Activated CD4-positive, alpha-beta T cell treated with anti-CD3 and anti-CD28 coated beads for 36 hours (primary cell): ENCODE results near the gene NXPH1. TPM values are rescaled to one million over a fixed set of nuclear protein-coding genes. Genes with fewer than 3 reads are reported as not detected.

Experiments
- ATAC-seq: fragments of 200-7000 bp; cut with Tn5 transposase; one replicate; pipeline ENCODE4 v1.10.0; 2021; ENCODE audit warnings: mild to moderate bottlenecking, moderate library complexity
- CTCF ChIA-PET: fragments of 350-600 bp; sonication (Branson Sonifier 250); formaldehyde crosslinking; loops from one replicate; lab custom pipeline; 2021; ENCODE audit warnings: antibody characterized with exemption; lab: Charles Lee
- POLR2A ChIA-PET: fragments of 350-600 bp; sonication (Branson Sonifier 250); formaldehyde crosslinking; loops from one replicate; lab custom pipeline; 2021; ENCODE audit warnings: antibody characterized with exemption, inconsistent platforms; lab: Charles Lee
- DNase-seq: peaks from one replicate; pipeline ENCODE4 v3.0.0-alpha.2; 2020
- H3K27ac Mint-ChIP-seq: one replicate; pipeline ENCODE4 v1.8.0; 2021; ENCODE audit warnings: mixed read lengths
- H3K27me3 Mint-ChIP-seq: one replicate; pipeline ENCODE4 v1.8.0; 2021; ENCODE audit warnings: mixed read lengths
- H3K36me3 Mint-ChIP-seq: one replicate; pipeline ENCODE4 v1.8.0; 2021; ENCODE audit warnings: low read depth, mixed read lengths
- H3K4me1 Mint-ChIP-seq: one replicate; pipeline ENCODE4 v1.8.0; 2021; ENCODE audit warnings: mixed read lengths
- H3K4me3 Mint-ChIP-seq: one replicate; pipeline ENCODE4 v1.8.0; 2021; ENCODE audit warnings: mild to moderate bottlenecking, moderate library complexity, mixed read lengths
- H3K9me3 Mint-ChIP-seq: one replicate; pipeline ENCODE4 v1.8.0; 2021; ENCODE audit warnings: low read depth, mixed read lengths
- intact Hi-C, 2 experiments: fragments of 100-400 bp; cut with DNase I in 1 of 2; cut with micrococcal nuclease in 1 of 2; formaldehyde crosslinking; loops; one replicate each; pipeline versions ENCODE4 v1.14.2 to v1.15.1; 2022 to 2024; cut with DNase I, micrococcal nuclease
- total RNA-seq, 2 experiments: library from RNA; stranded (reverse); gene quantifications; one replicate each; pipeline ENCODE4 v1.2.3, GENCODE V29; 2021

NXPH1 gene
- total RNA-seq, 2 experiments from 2014 or later = not detected

DNA sequence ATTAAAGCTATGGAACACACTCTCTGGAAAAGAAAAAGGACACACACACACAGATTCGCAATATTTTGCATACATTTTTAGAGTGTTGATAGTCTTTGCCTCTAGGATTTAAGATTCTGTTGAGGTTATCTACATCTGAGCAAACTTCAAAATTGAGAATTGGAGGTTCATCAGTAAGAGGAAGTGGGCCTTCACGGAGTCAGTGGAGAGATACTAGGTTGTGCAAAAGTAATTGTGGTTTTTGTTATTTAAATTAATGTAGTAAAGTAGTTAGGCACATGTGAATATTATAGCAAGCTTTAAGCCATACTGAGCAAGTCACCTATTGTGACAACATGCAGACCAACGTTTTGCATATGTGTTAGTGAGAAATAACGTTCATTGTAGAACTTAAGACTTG lies 19.8 kb upstream of the NXPH1 start:
- ATAC-seq (no peak), DNase-seq (no peak)
- intact Hi-C loops = no loop called here
- ChIA-PET CTCF (no interaction called here), POLR2A (no interaction called here)
- Mint-ChIP-seq H3K27me3 (peaks cover 18% of the 10 kb centered on the region), H3K36me3 (no peaks in the 10 kb centered on the region), H3K27ac (no peak overlapping the region), H3K4me3 (no peak overlapping the region), H3K9me3 (no peaks in the 10 kb centered on the region), H3K4me1 (no peaks in the 10 kb centered on the region)

DNA sequence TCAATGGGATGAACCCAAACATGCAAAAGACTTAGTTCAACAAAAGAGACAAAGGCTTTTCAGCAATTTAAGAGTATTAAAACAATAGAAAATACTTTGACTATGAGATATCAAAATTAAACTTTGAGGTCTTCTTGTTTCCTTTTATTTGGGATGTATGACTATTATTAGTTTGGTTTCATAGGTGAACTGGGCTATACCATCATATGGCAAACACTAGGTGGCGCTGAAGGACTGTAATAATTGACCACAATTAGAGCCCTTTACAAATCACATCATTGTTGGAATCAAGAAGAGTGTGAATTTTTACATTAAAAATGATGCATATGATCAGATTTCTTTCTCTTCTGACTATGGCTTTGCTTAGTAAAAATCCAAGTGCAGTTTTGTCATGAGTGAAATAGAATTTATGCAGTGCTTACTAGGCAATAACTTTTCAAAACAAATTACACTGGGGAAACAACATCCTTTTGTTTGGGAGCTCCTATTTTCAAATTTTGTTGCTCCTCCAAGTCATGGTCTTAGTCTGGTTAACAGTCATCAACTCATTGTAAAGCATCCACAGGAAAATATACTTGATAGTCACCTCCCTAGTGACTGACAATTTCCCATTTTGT lies 14.7 kb upstream of the NXPH1 start:
- no peaks in the 10 kb centered on the region for H3K36me3 Mint-ChIP-seq
- H3K9me3 Mint-ChIP-seq = no peaks in the 10 kb centered on the region
- ATAC-seq (peak; percentile 33), DNase-seq (peak; percentile 64)
- no peak overlapping the region for H3K27ac Mint-ChIP-seq
- peaks cover 7% of the 10 kb centered on the region for H3K27me3 Mint-ChIP-seq
- no peaks in the 10 kb centered on the region for H3K4me1 Mint-ChIP-seq
- H3K4me3 Mint-ChIP-seq = no peak overlapping the region
- POLR2A ChIA-PET = no interaction called here
- intact Hi-C loops = loop anchor here (1.0 to 5.0 kb wide), 4 partner anchors 304 to 1994 kb away; no protein-coding TSS in a partner anchor
- CTCF ChIA-PET = interaction anchor here (0.7 to 2.3 kb wide), 8 partner anchors 10 to 173 kb away, joined by 3 to 8 read pairs (median 4); no protein-coding TSS in a partner anchor

DNA sequence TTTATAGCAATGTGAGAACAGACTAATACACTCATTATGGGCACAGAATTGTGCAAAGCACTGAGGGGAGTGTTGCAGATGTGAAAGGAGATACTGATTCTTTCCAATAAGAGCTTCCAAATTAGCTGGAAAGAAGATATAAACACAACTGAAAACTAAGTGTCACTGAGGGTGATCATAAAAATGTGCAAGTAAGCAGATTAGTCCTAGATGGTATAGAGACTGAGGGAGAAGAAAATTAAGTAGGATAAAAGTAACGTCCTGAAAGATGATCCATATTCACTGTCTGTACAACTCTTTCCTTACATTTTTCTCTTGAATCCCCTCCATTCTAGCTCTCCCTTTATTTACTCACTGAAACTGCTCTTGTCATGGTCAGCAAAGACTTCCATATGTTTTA lies 11.2 kb upstream of the NXPH1 start:
- intact Hi-C loops = no loop called here
- no peak for ATAC-seq
- H3K4me1 Mint-ChIP-seq = no peaks in the 10 kb centered on the region
- peaks cover 3% of the 10 kb centered on the region for H3K27me3 Mint-ChIP-seq
- H3K27ac Mint-ChIP-seq = no peak overlapping the region
- no peaks in the 10 kb centered on the region for H3K36me3 Mint-ChIP-seq
- DNase-seq = no peak
- no peak overlapping the region for H3K4me3 Mint-ChIP-seq
- CTCF ChIA-PET = no interaction called here
- no peaks in the 10 kb centered on the region for H3K9me3 Mint-ChIP-seq
- POLR2A ChIA-PET = no interaction called here

GRCh38 chr7:8423057-8423456 lies 10.4 kb upstream of the NXPH1 start:
- Mint-ChIP-seq H3K27me3 (no peaks in the 10 kb centered on the region), H3K4me1 (no peaks in the 10 kb centered on the region), H3K9me3 (no peaks in the 10 kb centered on the region), H3K27ac (no peak overlapping the region), H3K4me3 (no peak overlapping the region), H3K36me3 (no peaks in the 10 kb centered on the region)
- ChIA-PET CTCF (no interaction called here), POLR2A (no interaction called here)
- intact Hi-C loops = no loop called here
- no peak for ATAC-seq
- no peak for DNase-seq

DNA sequence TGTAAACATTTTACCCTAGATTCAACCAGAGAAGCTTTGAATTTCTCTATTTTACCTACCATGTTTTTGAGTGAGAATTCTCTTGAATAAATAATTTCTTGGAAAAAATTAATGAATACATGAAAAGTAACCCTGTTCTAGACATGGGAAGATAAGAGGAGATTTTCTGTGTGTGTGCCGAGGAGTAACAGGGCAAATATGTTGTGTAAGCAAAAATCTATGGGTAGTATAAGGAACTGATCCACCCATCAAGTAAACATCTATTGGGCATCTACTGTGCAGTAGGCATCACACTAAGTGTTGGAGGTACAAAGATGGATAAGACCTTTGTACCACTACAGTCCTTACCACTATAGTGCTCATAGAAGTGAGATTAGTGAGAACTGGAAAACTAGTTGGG lies 8.2 kb upstream of the NXPH1 start:
- no peak overlapping the region for H3K4me3 Mint-ChIP-seq
- intact Hi-C loops = no loop called here
- no peaks in the 10 kb centered on the region for H3K36me3 Mint-ChIP-seq
- ChIA-PET POLR2A (no interaction called here), CTCF (interaction anchor here (0.6 kb wide), 1 partner anchor 10 kb away, joined by 4 read pairs; no protein-coding TSS in a partner anchor)
- ATAC-seq = no peak
- no peak overlapping the region for H3K27ac Mint-ChIP-seq
- H3K27me3 Mint-ChIP-seq = peaks cover 2% of the 10 kb centered on the region
- no peaks in the 10 kb centered on the region for H3K4me1 Mint-ChIP-seq
- H3K9me3 Mint-ChIP-seq = no peaks in the 10 kb centered on the region
- DNase-seq = no peak

- ATAC-seq (no peak), DNase-seq (no peak)
- H3K4me1 Mint-ChIP-seq = peaks cover 14% of the 10 kb centered on the region
- no peaks in the 10 kb centered on the region for H3K36me3 Mint-ChIP-seq
- ChIA-PET CTCF (no interaction called here), POLR2A (no interaction called here)
- no peaks in the 10 kb centered on the region for H3K9me3 Mint-ChIP-seq
- H3K4me3 Mint-ChIP-seq = no peak overlapping the region
- intact Hi-C loops = no loop called here
- H3K27ac Mint-ChIP-seq = no peak overlapping the region
- peaks cover 35% of the 10 kb centered on the region for H3K27me3 Mint-ChIP-seq
Observed at GRCh38 chr7:8430643-8431042, 2.8 kb upstream of the NXPH1 start.

DNA sequence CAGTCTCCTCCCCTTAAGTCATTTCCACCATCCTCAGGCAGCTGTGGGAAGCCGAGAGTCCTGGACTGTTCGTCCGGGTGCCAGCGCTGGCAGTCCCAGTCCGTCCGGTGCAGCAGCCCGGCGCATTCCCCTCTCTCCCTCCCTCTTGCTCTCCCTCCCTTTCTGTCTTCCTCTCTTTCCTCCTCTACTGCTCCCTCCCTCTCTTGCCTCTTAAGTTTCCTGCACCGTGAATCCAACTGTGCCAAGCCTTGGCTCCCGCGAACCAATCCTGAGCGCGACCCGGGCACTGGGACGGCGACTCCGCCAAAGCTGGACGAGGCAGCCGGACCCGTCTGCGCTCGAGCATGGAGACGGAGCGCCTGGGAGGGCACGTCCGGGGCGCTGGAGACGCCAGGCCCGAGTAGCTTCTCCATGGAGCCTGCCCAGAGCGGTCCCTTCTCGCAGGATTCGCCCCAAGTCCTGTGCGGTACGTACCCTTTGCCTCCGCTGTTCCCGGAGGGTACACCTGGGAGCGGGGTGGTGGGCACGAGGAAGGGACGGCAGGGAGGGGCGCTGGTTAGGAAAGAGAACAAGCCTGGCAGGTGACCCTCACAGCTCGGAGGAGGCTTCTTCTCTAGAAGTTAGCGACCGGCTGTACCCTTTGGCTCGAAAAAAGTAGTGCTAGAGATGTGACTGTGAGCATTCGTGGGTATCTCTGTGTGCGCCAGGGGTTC lies 1.0 kb downstream of the NXPH1 start:
- intact Hi-C loops = loop anchor here (5.0 kb wide), 2 partner anchors 288 to 1978 kb away; no protein-coding TSS in a partner anchor
- CTCF ChIA-PET = no interaction called here
- H3K9me3 Mint-ChIP-seq = no peaks in the 10 kb centered on the region

GRCh38 chr7:8435095-8435494 lies 1.7 kb downstream of the NXPH1 start:
- Mint-ChIP-seq H3K4me3 (no peak overlapping the region), H3K36me3 (no peaks in the 10 kb centered on the region), H3K9me3 (no peaks in the 10 kb centered on the region), H3K4me1 (peaks cover 18% of the 10 kb centered on the region), H3K27ac (no peak overlapping the region), H3K27me3 (peaks cover 71% of the 10 kb centered on the region)
- ChIA-PET CTCF (no interaction called here), POLR2A (no interaction called here)
- DNase-seq (no peak), ATAC-seq (no peak)
- intact Hi-C loops = loop anchor here (5.0 kb wide), 2 partner anchors 287 to 1977 kb away; no protein-coding TSS in a partner anchor

More for the DNA sequence above, 1.0 kb downstream of the NXPH1 start:
- DNase-seq = no peak
- no peaks in the 10 kb centered on the region for H3K36me3 Mint-ChIP-seq
- peaks cover 18% of the 10 kb centered on the region for H3K4me1 Mint-ChIP-seq
- POLR2A ChIA-PET = no interaction called here
- no peak overlapping the region for H3K27ac Mint-ChIP-seq
- no peak overlapping the region for H3K4me3 Mint-ChIP-seq
- H3K27me3 Mint-ChIP-seq = peaks cover 66% of the 10 kb centered on the region
- no peak for ATAC-seq

GRCh38 chr7:8435590-8436545 lies 2.5 kb downstream of the NXPH1 start:
- H3K27ac Mint-ChIP-seq = no peak overlapping the region
- CTCF ChIA-PET = interaction anchor here (0.7 to 1.1 kb wide), 2 partner anchors 16 to 18 kb away, joined by 3 to 5 read pairs; no protein-coding TSS in a partner anchor
- intact Hi-C loops = loop anchor here (5.0 kb wide), 2 partner anchors 286 to 1976 kb away; no protein-coding TSS in a partner anchor
- H3K36me3 Mint-ChIP-seq = no peaks in the 10 kb centered on the region
- no peak for DNase-seq
- H3K9me3 Mint-ChIP-seq = no peaks in the 10 kb centered on the region
- POLR2A ChIA-PET = no interaction called here
- H3K4me3 Mint-ChIP-seq = no peak overlapping the region
- H3K4me1 Mint-ChIP-seq = peaks cover 18% of the 10 kb centered on the region
- peaks cover 78% of the 10 kb centered on the region for H3K27me3 Mint-ChIP-seq
- no peak for ATAC-seq

- ATAC-seq = peak; percentile 63
- POLR2A ChIA-PET = no interaction called here
- Mint-ChIP-seq H3K4me3 (no peak overlapping the region), H3K9me3 (no peaks in the 10 kb centered on the region), H3K27ac (no peak overlapping the region), H3K4me1 (peaks cover 18% of the 10 kb centered on the region), H3K36me3 (no peaks in the 10 kb centered on the region), H3K27me3 (peaks cover 82% of the 10 kb centered on the region)
- intact Hi-C loops = loop anchor here (1.0 to 5.0 kb wide), 3 partner anchors 285 to 1975 kb away; no protein-coding TSS in a partner anchor
- CTCF ChIA-PET = interaction anchor here (0.6 to 1.1 kb wide), 3 partner anchors 10 to 22 kb away, joined by 3 to 5 read pairs (median 3); no protein-coding TSS in a partner anchor
- DNase-seq = peak; percentile 80
Observed at GRCh38 chr7:8436965-8437364, 3.6 kb downstream of the NXPH1 start.

- H3K27ac Mint-ChIP-seq = no peak overlapping the region
- DNase-seq (no peak), ATAC-seq (no peak)
- intact Hi-C loops = loop anchor here (1.0 to 5.0 kb wide), 3 partner anchors 285 to 1975 kb away; no protein-coding TSS in a partner anchor
- ChIA-PET CTCF (interaction anchor here (0.9 kb wide), 1 partner anchor 12 kb away, joined by 3 read pairs; no protein-coding TSS in a partner anchor), POLR2A (no interaction called here)
- H3K9me3 Mint-ChIP-seq = no peaks in the 10 kb centered on the region
- peaks cover 85% of the 10 kb centered on the region for H3K27me3 Mint-ChIP-seq
- no peak overlapping the region for H3K4me3 Mint-ChIP-seq
- H3K36me3 Mint-ChIP-seq = no peaks in the 10 kb centered on the region
- peaks cover 23% of the 10 kb centered on the region for H3K4me1 Mint-ChIP-seq
Observed at GRCh38 chr7:8437606-8438005, 4.2 kb downstream of the NXPH1 start.
